HepG2 (cell line): ENCODE data around the gene SLC34A3. TPM values are rescaled to one million over a fixed set of nuclear protein-coding genes. Genes with fewer than 3 reads are reported as not detected.

Source experiments
- ATAC-seq: fragments of 200-7000 bp; cut with Tn5 transposase; 3 replicates; pipeline ENCODE4 v1.9.1; 2020; ENCODE audit warnings: mild to moderate bottlenecking, moderate library complexity
- BruUV-seq: library from RNA; stranded (reverse); fragments of 400-500 nt; replicated peaks from 2 replicates; lab custom pipeline; 2021; lab: Mats Ljungman, UMichigan
- CTCF ChIA-PET: fragments of 300-600 bp; formaldehyde crosslinking; extraction: SDS; loops from one replicate; lab custom pipeline; 2021; ENCODE audit warnings: low total read pairs, inconsistent platforms, low intra/inter-chr PET ratio; lab: Yijun Ruan, JAX
- POLR2A ChIA-PET: fragments of 350-600 bp; sonication (Branson Sonifier 250); formaldehyde crosslinking; loops from one replicate; lab custom pipeline; 2020; ENCODE audit warnings: antibody characterized with exemption, inconsistent platforms; lab: Yijun Ruan, JAX
- DNase-seq: peaks from one replicate; pipeline ENCODE4 v3.0.0-alpha.2; 2015; ENCODE audit warnings: low spot score
- FAIRE-seq: peaks from 3 replicates; lab custom pipeline; 2011; peaks lifted over from hg19 to GRCh38; lab: Jason Lieb, UNC
- H2AFZ ChIP-seq: one replicate; pipeline ENCODE4 v1.6.1; 2011; ENCODE audit warnings: low read length, inconsistent platforms
- H3K27ac ChIP-seq: fragments of 300-600 bp; 3 replicates; pipeline ENCODE4 v1.8.0; 2011; ENCODE audit warnings: mixed run types, mild to moderate bottlenecking, mixed read lengths, low read length, inconsistent platforms; ENCODE audit not compliant: insufficient read depth; ENCODE audit errors: extremely low read length
- H3K27me3 ChIP-seq, 2 experiments: fragments of 200-600 bp in 1 of 2; 2 replicates in 1 of 2; 3 replicates in 1 of 2; pipeline versions ENCODE4 v1.6.0 to v1.8.0; 2011; ENCODE audit warnings: low read length in 2 of 2, mild to moderate bottlenecking in 2 of 2, moderate library complexity in 2 of 2, inconsistent platforms in 1 of 2; ENCODE audit not compliant: insufficient read depth in 2 of 2, control insufficient read depth in 1 of 2
- H3K36me3 ChIP-seq, 2 experiments: fragments of 200-600 bp in 1 of 2; replicated peaks in 1 of 2; 2 replicates in 1 of 2; 3 replicates in 1 of 2; pipeline versions ENCODE4 v1.5.1 to v1.8.0; 2011; ENCODE audit warnings: low read length in 2 of 2, inconsistent platforms in 1 of 2; ENCODE audit not compliant: insufficient read depth in 2 of 2, control insufficient read depth in 1 of 2
- H3K4me1 ChIP-seq: 2 replicates; pipeline ENCODE4 v1.5.1; 2012; ENCODE audit warnings: low read length, inconsistent platforms; ENCODE audit not compliant: insufficient read depth
- H3K4me2 ChIP-seq: 2 replicates; pipeline ENCODE4 v1.6.0; 2011; ENCODE audit warnings: low read depth, low read length, inconsistent platforms
- H3K4me3 ChIP-seq, 3 experiments: fragments of 200-600 bp in 1 of 3; sonication (generic), shearing (Covaris generic) in 1 of 3; replicated peaks in 1 of 3; 2 replicates each; pipeline ENCODE4 v1.5.1; 2011 to 2016; ENCODE audit warnings: low read length in 3 of 3, inconsistent platforms in 2 of 3, low read depth in 2 of 3, mild to moderate bottlenecking in 2 of 3, control low read depth in 1 of 3, mixed read lengths in 1 of 3; ENCODE audit not compliant: insufficient read depth in 1 of 3
- H3K79me2 ChIP-seq: one replicate; pipeline ENCODE4 v1.6.1; 2011; ENCODE audit warnings: low read length, inconsistent platforms; ENCODE audit not compliant: insufficient read depth
- H3K9ac ChIP-seq: 2 replicates; pipeline ENCODE4 v1.6.0; 2011; ENCODE audit warnings: mild to moderate bottlenecking, low read depth, low read length, inconsistent platforms; ENCODE audit not compliant: insufficient read depth
- H3K9me3 ChIP-seq: 2 replicates; pipeline ENCODE4 v1.5.1; 2012; ENCODE audit warnings: mild to moderate bottlenecking, low read length
- H4K20me1 ChIP-seq: 2 replicates; pipeline ENCODE4 v1.6.0; 2011; ENCODE audit warnings: inconsistent platforms, mild to moderate bottlenecking, low read length, moderate library complexity; ENCODE audit not compliant: insufficient read depth
- ADNP ChIP-seq: sonication (generic); formaldehyde crosslinking; IDR thresholded peaks from 2 replicates; pipeline ENCODE4 v1.4.0; 2020; ENCODE audit warnings: missing genetic modification reagents
- AGO2 ChIP-seq: fragments of 200-400 bp; formaldehyde crosslinking; optimal IDR thresholded peaks from 2 replicates; pipeline ENCODE3; 2017; ENCODE audit warnings: mild to moderate bottlenecking, low read depth, low read length, moderate library complexity
- BRD4 ChIP-seq: sonication (generic); formaldehyde crosslinking; IDR thresholded peaks from 2 replicates; pipeline ENCODE4 v1.4.0; 2020; ENCODE audit warnings: missing genetic modification reagents
- EEA1 ChIP-seq: sonication (generic); formaldehyde crosslinking; IDR thresholded peaks from 2 replicates; pipeline ENCODE4 v1.5.1; 2020; ENCODE audit warnings: mild to moderate bottlenecking, missing genetic modification reagents, borderline replicate concordance
- KDM5B ChIP-seq: sonication (generic); formaldehyde crosslinking; IDR thresholded peaks from 2 replicates; pipeline ENCODE4 v1.4.0; 2020; ENCODE audit warnings: missing genetic modification reagents, mild to moderate bottlenecking, borderline replicate concordance
- NR1H2 ChIP-seq: sonication (generic); formaldehyde crosslinking; IDR thresholded peaks from 2 replicates; pipeline ENCODE4 v1.8.1; 2022; ENCODE audit warnings: low read depth, missing genetic modification reagents, borderline replicate concordance
- RBFOX2 ChIP-seq: fragments of 200-400 bp; formaldehyde crosslinking; IDR thresholded peaks from 2 replicates; pipeline ENCODE4 v1.6.1; 2017; ENCODE audit warnings: low read depth, mild to moderate bottlenecking, low read length
- ZNF24 ChIP-seq: fragments of 450-650 bp; IDR thresholded peaks from 2 replicates; pipeline ENCODE4 v1.6.1; 2017; ENCODE audit warnings: antibody characterized with exemption, mild to moderate bottlenecking
- ZNF546 ChIP-seq: sonication (generic); formaldehyde crosslinking; conservative IDR thresholded peaks from 2 replicates; pipeline ENCODE4 v1.8.1; 2023; ENCODE audit warnings: mild to moderate bottlenecking, missing genetic modification reagents
- ZNF562 ChIP-seq: sonication (generic); formaldehyde crosslinking; IDR thresholded peaks from 2 replicates; pipeline ENCODE4 v1.8.0; 2022; ENCODE audit warnings: missing genetic modification reagents, borderline replicate concordance
- ZNF850 ChIP-seq: sonication (generic); formaldehyde crosslinking; conservative IDR thresholded peaks from 2 replicates; pipeline ENCODE4 v1.9.0; 2021; ENCODE audit warnings: mild to moderate bottlenecking, missing genetic modification reagents
- WGBS: methylation state at CpG from one replicate; pipeline ENCODE4 v1.1.6; 2017; ENCODE audit warnings: low lambda C conversion rate; 5-methylcytosine and 5-hydroxymethylcytosine counted together
- in situ Hi-C: cut with HindIII; loops from 2 replicates; pipeline ENCODE4 v1.10.0; 2017; ENCODE audit warnings: low pct_unique_long_range_greater_than_20kb; ENCODE audit not compliant: extremely low pct_ligation_motif_present
- intact Hi-C: fragments of 100-400 bp; cut with micrococcal nuclease; formaldehyde crosslinking; loops from one replicate; pipeline ENCODE4 v1.10.0; 2022; ENCODE audit not compliant: unreplicated experiment
- polyA plus RNA-seq, 8 experiments: library from polyadenylated mRNA; depleted of rRNA in 3 of 8; stranded (reverse) in 7 of 8; unstranded in 1 of 8; fragments of >200 nt; fragmentation: Illumina TruSeq in 4 of 8; extraction: Trizol in 4 of 8; gene quantifications; 2 replicates each; pipeline versions ENCODE4 v1.2.1 to v1.2.3, GENCODE V29; 2011 to 2016; ENCODE audit warnings: low read depth in 4 of 8, missing spikeins in 1 of 8, mixed read lengths in 1 of 8; ENCODE audit not compliant: insufficient read depth in 1 of 8
- total RNA-seq, 5 experiments: library from RNA; depleted of rRNA; stranded (reverse); fragments of >200 nt; fragmentation: Illumina TruSeq; extraction: Trizol; gene quantifications; 2 replicates each; pipeline ENCODE4 v1.2.3, GENCODE V29; 2016; ENCODE audit warnings: low read depth in 1 of 5
- TF ChIP-seq, protein P1 (sequence below): fragments of 450-650 bp; IDR thresholded peaks from 2 replicates; pipeline ENCODE4 v1.6.1; 2016
- TF ChIP-seq, protein P2 (sequence below): sonication (generic); formaldehyde crosslinking; conservative IDR thresholded peaks from 2 replicates; pipeline ENCODE4 v1.4.0; 2020; ENCODE audit warnings: missing genetic modification reagents
- TF ChIP-seq, protein P3 (sequence below): sonication (generic); formaldehyde crosslinking; IDR thresholded peaks from 2 replicates; pipeline ENCODE4 v1.5.0; 2020; ENCODE audit warnings: mild to moderate bottlenecking, missing genetic modification reagents, borderline replicate concordance

Gene SLC34A3
- total and polyA plus RNA-seq, 2 of the 13 experiments (the other 11 are each of a cell fraction or from before 2014, with no cell fraction given) = 0.07 to 1.0 TPM

DNA sequence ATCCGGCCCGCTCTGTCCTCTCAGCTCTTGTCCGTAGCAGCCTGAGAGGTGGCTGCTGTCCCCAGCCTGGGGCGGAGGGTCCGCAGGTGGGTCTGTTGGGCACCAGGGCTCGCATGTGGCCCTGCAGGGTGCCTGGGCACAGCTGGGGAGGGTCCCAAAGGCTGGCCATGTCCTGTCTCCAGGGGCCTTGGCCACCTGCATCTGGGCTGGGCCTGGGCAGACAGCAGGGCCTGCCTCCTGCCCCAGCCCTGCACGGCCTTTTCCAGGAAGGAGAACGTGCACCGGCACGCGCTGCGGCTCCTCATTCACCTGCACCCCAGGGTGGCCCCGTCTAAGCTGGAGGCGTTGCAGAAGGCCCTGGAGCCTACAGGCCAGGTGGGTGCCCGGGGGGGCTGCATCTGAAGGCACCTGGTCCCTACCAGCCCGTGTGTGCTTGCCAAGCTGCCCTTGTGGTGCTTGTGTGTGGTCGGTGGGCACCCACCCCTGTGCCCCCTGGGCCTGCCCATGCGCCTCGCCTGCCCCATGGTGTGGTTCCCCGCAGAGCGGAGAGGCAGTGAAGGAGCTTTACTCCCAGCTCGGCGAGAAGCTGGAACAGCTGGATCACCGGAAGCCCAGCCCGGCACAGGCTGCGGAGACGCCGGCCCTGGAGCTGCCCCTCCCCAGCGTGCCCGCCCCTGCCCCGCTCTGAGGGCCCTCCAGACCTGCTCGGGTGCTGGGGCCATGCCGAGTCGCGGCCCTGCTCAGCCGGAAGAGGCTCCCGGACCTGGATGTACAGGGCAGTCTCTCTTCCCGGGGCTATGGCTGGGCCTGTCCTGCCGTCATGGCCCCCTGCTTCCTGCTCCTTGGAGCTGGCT is 41.8 kb downstream of the SLC34A3 start:
- Histone ChIP-seq H3K9me3 (no peaks in the 10 kb centered on the region), H2AFZ (no peak overlapping the region), H3K36me3 (peaks cover 13 to 29% of the 10 kb centered on the region in 2 experiments; a peak in 4 of 5 replicates), H3K27ac (no peak overlapping the region), H3K79me2 (no peaks in the 10 kb centered on the region), H3K4me2 (no peak overlapping the region), H3K4me1 (peaks cover 30% of the 10 kb centered on the region), H3K4me3 (no peak overlapping the region), H4K20me1 (no peaks in the 10 kb centered on the region), H3K9ac (no peak overlapping the region), H3K27me3 (no peaks in the 10 kb centered on the region)
- no TSS peak for BruUV-seq
- in situ Hi-C loops = no loop called here
- ChIA-PET CTCF (no interaction called here), POLR2A (interaction anchor here (1.3 to 1.5 kb wide), 2 partner anchors 18 to 32 kb away, joined by 3 to 5 read pairs; partner anchors contain the start of gene TUBB4B)
- no peak for DNase-seq
- FAIRE-seq = no peak
- WGBS = 98% methylated on average over 12 of the region's 39 CpGs
- intact Hi-C loops = no loop called here
- TF ChIP-seq EEA1 (CRISPR knock-in tag) (no peak), BRD4 (no peak), AGO2 (peak; percentile 78), ZNF562 (CRISPR knock-in tag) (no peak), ADNP (no peak), RBFOX2 (peak; percentile 42; the same call in 1 of the 2 replicates), ZNF546 (CRISPR knock-in tag) (no peak), ZNF24 (no peak), NR1H2 (CRISPR knock-in tag) (no peak), KDM5B (CRISPR knock-in tag) (no peak), ZNF850 (no peak)
- TF ChIP-seq, protein P1, sequence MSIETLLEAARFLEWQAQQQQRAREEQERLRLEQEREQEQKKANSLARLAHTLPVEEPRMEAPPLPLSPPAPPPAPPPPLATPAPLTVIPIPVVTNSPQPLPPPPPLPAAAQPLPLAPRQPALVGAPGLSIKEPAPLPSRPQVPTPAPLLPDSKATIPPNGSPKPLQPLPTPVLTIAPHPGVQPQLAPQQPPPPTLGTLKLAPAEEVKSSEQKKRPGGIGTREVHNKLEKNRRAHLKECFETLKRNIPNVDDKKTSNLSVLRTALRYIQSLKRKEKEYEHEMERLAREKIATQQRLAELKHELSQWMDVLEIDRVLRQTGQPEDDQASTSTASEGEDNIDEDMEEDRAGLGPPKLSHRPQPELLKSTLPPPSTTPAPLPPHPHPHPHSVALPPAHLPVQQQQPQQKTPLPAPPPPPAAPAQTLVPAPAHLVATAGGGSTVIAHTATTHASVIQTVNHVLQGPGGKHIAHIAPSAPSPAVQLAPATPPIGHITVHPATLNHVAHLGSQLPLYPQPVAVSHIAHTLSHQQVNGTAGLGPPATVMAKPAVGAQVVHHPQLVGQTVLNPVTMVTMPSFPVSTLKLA = no peak
- TF ChIP-seq, protein P2, sequence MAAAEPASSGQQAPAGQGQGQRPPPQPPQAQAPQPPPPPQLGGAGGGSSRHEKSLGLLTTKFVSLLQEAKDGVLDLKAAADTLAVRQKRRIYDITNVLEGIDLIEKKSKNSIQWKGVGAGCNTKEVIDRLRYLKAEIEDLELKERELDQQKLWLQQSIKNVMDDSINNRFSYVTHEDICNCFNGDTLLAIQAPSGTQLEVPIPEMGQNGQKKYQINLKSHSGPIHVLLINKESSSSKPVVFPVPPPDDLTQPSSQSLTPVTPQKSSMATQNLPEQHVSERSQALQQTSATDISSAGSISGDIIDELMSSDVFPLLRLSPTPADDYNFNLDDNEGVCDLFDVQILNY (CRISPR knock-in tag) = no peak
- TF ChIP-seq, protein P3, sequence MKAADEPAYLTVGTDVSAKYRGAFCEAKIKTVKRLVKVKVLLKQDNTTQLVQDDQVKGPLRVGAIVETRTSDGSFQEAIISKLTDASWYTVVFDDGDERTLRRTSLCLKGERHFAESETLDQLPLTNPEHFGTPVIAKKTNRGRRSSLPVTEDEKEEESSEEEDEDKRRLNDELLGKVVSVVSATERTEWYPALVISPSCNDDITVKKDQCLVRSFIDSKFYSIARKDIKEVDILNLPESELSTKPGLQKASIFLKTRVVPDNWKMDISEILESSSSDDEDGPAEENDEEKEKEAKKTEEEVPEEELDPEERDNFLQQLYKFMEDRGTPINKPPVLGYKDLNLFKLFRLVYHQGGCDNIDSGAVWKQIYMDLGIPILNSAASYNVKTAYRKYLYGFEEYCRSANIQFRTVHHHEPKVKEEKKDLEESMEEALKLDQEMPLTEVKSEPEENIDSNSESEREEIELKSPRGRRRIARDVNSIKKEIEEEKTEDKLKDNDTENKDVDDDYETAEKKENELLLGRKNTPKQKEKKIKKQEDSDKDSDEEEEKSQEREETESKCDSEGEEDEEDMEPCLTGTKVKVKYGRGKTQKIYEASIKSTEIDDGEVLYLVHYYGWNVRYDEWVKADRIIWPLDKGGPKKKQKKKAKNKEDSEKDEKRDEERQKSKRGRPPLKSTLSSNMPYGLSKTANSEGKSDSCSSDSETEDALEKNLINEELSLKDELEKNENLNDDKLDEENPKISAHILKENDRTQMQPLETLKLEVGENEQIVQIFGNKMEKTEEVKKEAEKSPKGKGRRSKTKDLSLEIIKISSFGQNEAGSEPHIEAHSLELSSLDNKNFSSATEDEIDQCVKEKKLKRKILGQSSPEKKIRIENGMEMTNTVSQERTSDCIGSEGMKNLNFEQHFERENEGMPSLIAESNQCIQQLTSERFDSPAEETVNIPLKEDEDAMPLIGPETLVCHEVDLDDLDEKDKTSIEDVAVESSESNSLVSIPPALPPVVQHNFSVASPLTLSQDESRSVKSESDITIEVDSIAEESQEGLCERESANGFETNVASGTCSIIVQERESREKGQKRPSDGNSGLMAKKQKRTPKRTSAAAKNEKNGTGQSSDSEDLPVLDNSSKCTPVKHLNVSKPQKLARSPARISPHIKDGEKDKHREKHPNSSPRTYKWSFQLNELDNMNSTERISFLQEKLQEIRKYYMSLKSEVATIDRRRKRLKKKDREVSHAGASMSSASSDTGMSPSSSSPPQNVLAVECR (CRISPR knock-in tag) = no peak
- no peak for ATAC-seq
